Amniotic epithelial cell (primary cell): ENCODE data around the gene GLIPR2.
"Not testable (repeated sequence)": the region's sequence is repeated elsewhere in the genome, so short reads cannot be mapped to it uniquely, and the experiment has no call there.

Source experiments
- DNase-seq: peaks from one replicate; pipeline ENCODE4 v3.0.0-alpha.2; 2010; ENCODE audit warnings: low read depth

Gene GLIPR2, protein sequence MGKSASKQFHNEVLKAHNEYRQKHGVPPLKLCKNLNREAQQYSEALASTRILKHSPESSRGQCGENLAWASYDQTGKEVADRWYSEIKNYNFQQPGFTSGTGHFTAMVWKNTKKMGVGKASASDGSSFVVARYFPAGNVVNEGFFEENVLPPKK

DNA sequence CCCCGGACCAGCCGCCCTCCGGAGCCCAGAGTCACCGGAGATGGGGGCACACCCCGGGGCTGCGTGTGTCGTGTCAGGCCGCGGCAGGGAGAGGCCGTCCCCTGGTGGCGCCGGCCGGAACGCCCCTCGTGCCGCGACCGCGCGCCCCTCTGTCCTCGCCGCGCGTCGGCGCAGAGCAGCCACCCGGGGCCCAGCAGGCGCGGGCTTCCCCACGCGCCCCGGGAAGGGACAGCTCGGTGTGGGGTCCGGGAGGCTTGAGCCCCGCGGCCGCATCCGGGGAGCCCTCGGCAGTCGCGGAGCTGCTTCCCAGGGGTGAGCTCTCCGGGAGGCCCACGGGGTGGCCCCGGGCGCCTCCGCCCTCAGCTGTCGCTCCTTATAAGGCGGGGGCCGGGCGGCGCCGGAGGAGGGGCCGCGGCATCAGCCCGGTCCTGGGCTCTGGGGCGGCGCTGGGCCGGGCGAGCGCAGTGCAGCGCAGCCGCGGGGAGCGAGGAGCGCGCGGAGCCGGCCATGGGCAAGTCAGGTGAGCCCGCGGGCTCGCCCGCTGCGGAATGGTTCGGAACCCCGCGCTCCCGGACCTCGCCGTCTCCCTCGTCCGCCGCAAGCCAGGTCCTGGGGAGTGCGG lies at the start of gene GLIPR2:
GLIPR2 (plus strand) TSS at position 462 of the 622 bp plus-strand sequence; CDS start at position 508, 46 bp downstream.
- peak; percentile 52 for DNase-seq

DNA sequence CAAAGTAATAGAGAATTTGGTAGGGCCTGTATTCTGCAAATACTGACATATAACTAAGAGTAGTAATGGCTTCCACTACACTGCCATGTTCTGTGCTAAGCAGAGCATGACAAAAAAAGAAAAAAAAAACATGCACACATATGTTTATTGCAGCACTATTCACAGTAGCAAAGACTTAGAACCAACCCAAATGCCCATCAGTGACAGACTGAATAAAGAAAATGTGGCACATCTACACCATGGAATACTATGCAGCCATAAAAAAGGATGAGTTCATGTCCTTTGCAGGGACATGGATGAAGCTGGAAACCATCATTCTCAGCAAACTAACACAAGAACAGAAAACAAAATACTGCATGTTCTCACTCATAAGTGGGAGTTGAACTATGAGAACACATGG lies 49.5 kb upstream of the GLIPR2 start:
- not testable (repeated sequence) for DNase-seq

DNA sequence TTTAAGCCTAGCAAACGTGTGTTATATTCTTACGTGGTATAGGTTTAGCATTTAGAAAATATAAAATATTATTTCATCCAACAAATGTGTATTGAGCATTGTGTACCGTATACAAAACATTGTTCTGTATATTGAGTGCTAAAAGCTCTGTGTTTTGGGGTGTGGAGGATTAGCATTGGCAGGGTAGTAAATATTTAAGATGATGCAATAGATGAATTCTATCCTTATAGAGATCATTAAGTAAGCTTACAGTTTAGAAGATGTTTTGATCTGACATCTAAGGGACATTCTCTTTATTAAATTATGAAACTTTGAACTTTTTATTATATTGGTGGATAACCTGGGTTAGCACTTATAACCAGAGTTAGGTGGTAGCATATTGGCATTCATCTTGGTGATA lies 48.5 kb upstream of the GLIPR2 start:
- no peak for DNase-seq

DNA sequence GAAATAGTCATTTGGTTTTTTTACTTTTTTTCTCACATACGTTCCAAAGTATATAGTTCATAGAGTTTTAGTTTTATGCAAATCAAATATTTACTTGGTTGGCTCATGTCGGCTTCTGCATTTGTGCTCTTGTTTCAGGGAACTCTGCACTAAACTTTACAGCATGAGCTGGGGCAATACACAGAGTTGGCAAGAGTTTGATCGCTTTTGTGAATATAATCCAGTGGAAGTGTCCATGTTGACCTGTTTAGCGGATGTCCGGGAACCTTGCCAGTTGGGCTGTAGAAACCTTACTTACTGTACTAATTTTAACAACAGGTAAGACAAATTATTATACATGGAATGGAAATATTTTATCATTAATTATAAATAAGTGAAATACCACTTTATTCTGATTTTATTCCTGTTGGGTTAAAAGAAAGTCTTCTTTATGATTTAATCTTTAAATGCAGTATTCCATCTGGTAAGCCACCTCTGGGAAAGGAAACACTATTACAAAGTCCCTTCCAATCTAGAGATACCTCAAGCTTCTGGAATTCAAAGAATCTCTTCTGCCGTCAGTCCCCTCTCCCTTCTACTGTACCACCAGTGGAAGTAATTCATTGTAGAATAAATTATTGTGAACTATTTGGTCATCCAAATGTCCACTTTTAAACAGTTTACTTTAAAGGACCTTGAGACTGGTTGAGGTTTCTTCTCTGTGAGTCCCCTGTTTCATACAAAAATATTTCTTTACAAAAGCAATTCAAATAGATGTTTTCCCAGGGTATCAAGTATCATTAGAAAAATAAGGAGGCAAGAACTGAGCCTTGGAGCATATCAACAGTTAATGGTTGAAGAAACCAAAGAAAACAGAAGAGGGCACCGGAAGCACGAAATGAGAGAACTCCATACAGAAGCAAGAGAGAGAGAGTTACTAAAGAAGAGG lies 45.2 kb upstream of the GLIPR2 start:
- peak; percentile 54 for DNase-seq

DNA sequence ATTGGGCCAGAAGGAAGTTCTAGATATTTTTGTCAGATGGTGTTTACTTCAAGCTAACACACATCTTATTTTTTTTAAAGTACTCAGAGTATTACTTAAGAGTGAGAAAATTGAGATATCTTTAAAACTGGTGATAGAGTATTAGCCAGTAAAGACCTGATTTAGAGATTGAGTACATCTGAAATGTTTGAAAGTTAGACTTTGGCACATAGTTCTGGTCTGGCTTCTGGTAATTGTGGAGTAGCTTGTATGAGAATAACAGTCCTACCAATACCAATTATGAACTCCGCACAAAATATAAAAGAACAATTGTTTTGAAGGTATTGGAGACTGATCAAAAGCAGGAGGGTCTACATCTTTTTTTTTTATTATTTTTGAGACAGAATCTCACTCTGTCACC lies 44.5 kb upstream of the GLIPR2 start:
- DNase-seq: no peak

DNA sequence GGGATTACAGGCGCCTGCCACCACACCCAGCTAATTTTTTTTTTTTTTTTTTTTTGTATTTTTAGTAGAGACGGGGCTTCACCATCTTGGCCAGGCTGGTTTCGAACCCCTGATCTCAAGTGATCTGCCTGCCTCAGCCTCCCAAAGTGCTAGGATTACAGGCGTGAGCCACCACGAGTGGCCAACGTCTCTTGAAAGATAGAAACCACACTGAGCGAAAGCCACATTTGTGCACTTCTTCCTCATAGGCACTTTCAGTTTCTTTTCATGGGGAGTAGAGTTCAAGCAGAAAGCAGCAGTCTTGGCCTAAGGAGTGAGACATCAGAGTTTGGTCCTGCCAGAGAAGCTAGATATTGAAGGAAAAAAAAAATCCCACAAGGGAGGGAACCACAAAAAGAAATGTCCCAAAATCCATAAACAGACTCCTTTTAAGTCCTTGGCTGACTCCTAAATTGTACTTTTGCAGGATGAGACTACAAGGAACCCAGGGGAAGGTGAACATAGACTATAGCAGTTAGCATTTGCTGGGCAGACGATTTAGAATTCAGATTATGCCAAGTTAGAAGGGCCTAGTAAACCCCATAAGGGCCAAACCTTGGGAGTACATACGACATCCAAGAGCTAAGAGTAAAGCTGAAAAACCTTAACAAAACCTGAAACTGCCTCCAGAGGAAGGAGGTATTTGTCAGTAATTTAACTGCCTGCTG lies 43.9 kb upstream of the GLIPR2 start:
- DNase-seq: no peak

DNA sequence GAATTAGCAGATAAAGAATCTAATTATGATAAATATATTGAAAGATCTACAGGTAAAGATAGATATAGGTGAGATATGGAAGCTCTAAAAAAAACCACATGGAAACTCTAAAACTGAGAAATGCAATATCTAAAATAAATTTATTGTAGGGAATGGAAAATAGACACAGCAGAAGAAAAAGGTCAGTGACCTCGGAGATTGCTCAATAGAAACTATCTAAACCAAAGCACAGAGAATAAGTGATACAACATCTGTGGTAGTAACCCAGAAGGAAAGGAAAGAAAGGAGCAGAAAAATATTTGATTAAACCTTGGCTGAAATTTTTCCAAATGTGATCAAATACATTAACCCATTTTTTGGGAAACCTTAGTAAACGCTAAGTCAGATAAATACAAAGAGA lies 43.1 kb upstream of the GLIPR2 start:
- peak; percentile 47 for DNase-seq

DNA sequence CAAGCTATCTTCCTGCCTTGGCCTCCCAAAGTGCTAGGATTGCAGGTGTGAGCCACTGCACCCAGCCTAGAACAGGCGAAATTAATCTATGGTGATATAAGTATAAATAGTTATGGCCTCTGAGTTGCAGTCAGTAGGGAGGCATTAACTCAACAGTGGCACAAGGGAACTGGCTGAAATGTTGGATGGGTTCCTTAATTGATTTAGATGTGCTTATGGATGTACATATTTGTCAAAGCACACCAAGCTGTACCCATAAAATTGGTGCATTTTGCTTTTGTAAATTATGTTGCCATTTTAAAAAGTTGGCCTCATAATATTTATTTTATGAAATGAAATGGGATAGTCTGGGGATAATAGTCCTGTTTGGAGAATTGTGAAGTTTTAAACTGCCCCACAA lies 36.8 kb upstream of the GLIPR2 start:
- no peak for DNase-seq

DNA sequence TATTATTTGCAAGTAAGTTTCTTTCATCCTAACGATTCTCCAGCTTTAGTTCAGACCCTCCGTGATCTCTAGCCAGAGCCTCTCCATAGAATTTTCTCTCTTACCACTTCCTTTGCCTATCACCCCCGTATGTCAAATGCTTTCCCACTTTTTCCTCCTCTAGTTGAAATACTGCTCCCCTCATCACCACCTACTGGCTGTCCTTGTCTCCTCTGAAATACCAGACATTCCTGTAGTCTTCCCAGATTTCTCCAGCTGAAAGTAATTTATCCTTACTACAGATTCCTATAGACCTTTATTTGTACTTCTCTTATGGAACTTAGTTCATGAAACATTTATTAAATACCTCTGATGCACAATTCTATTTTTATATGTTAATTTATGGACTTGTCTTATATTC lies 36.0 kb upstream of the GLIPR2 start:
- peak; percentile 50 for DNase-seq

DNA sequence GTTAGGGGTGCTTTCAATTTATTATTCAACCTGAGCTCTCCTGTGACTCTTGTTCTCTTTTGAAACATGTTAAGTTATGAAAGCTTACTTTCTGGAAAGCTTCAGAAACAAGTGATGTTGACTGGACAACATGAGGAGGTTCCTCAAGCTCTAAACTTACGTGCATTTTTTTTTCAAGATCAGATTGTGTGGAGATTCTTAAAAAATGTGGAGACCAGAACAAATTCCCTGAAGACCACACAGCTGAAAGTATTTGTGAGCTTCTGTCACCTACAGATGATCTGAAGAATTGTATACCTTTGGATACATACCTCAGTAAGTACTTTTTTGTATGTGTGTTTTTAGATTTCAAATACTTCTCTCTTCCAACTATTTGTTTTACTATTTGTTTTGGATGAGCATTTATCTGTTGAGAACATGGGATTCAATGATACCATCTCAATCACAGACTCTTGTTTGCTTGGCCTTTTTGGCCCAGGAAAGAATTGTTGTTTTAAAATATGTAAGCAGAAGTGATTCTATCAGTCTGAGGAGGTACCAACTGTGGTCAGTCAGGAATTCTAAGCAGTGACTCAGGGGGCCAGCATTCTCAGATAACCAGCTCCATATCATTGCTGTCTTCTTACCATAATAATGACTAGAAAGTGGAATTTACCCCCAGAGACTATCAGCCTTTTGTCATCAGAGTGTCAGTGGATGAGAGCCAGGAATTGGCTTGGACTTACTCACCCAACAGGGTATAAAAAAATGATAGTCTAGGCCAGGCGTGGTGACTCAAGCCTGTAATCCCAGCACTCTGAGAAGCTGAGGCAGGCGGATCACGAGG lies 34.4 kb upstream of the GLIPR2 start:
- peak; percentile 99 for DNase-seq

DNA sequence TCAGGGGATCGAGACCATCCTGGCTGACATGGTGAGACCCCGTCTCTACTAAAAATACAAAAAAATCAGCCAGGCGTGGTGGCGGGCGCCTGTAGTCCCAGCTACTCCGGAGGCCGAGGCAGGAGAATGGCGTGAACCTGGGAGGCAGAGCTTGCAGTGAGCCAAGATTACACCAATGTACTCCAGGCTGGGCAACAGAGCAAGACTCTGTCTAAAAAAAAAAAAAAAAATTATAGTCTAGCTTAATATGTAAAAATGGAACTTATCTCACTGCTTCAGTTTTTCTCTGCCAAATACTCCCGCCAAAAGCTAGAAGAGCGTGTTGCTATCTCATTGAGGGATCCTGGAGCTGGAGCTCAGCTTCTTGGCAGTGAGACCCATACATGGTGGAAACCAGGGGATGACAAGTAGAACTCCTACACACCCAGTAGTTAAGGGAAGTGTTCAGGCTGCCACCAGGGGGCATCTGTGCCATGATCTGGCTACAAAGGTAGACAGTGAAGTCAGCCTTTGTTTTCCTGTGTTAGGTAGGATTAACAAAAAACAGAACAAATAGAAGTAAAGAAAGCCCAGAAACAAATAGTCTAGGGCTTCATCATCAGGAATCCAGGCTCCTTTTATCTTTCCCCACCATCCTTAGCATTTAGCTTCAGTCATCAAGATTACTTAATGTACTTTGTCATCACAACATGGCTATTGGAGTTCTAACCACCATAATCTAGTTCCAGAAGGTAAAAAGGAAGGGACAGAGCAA lies 33.6 kb upstream of the GLIPR2 start:
- DNase-seq: peak; percentile 94

DNA sequence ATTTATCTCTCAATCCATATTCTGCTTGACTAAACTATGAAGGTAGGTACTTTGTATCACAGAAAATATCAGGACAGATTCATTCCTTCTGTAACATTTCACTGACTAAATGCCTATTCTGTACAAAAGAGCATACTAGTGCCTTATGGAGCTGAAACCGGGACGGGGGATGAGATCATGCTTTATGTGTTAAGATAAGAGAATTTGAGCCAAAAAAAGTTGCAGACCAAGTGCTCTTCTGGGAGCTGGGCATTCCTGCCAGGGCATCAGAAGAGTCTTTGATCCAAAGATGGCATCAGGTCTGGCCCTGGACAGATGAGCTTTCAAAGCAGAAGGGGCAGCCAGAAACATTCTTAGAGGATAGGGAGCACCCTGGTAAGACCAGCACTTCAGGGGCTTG lies 27.5 kb upstream of the GLIPR2 start:
- no peak for DNase-seq

DNA sequence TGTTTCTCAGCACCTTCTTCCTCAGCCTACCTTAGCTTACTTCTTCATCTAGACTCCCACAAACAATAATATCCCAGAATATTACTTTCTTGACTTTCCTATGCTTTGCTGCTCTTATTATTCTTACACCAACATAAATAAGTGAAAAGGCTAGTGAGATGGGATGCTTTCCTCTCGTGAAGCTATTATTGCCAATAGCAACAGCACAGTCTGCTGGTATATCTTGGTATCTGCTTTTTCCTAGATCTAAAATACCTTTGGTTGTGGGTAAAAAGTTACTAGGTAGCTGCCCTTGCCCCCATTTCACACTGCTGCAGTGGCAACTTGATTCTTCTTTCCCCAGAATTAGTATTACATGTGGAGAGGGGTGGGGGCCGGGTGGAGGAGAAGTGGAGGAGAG lies 26.1 kb upstream of the GLIPR2 start:
- no peak for DNase-seq

DNA sequence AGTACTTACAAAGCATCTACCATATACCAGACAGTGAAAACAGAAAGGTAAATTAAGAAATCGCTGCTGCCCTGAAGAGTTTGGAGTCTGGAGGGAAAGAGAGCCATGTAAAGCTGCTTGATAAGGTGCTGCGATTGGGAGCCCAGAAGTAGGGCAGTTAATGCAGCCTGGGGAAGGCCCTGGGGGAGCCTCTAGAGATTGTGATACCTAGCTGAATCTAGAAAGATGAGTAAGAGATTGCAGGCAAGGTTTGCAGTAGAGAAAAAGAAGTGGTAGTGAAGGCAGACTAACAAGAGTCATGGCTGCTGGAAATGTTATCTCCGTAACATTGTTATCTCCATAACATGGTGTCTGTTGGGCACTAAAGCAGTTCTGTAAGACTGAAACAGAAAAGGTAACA lies 24.0 kb upstream of the GLIPR2 start:
- no peak for DNase-seq

DNA sequence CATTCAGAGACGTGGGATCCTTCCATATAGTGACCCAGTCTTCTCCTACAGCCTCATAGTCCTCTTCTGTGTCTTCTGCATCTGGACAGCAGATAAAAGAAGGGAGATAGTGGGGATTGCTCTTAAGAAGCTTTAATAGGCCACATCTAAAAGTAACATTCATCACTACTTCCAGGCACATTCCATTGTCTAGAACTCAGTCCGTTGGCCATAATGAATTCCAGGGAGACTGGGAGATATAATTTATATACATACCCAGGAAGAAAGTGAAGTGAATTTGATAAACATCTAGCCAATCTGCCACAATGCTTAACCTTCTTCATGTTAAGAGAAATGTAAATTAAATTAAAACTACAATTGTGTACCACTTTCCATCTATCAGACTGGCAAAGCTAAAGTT lies 22.5 kb upstream of the GLIPR2 start:
- peak; percentile 54 for DNase-seq

DNA sequence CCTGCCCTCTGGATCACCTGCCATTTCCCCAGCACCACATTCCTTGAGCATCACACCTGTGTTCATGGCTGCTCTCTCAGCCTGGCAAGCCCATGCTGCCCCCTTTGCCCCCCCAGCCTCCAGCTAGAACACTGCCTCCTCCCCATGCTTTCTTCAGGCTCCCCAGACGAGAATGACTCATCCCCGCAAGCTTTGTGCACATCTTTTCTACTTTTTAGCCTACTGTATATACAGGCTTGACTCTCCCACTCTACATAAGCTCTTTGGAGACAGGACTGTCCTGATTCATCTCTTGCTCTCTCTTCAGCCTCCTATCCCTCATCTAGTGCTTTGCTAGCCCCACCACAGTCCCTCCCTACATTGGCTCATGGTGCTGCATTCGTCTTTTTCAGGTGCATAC lies 19.9 kb upstream of the GLIPR2 start:
- peak; percentile 61 for DNase-seq

DNA sequence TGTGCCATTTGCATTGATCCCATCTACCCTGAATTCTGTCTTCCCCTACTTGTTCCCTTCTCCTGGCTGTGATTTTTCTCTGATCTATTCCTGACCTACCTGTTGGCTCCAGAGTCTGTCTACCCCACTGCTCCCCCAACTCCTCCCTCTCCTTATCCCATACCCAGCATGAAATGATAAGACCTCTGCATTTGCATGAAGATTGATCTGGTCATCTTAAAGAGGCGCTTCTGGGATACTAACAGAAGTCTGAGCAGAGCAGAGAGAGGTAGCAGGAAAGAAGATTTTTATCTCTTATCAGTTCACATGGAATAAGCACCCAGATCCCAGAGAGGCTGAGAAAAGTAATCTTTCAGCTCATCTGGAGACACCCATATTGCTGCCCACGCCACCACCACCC lies 18.3 kb upstream of the GLIPR2 start:
- DNase-seq: no peak

DNA sequence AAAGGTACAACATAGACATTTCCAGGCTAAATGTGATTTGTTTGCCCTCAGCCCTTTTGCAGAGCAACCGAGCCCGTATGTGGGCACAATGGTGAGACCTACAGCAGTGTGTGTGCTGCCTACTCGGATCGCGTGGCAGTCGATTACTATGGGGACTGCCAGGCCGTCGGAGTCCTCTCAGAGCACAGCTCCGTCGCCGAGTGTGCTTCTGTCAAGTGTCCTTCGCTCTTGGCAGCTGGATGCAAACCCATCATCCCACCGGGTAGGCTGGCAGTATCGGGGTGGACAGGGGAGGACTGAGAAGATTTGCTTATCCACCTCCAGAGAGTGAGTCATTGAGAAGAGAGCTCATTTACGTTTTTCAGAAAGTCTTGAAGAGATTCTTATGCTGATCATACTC lies 17.8 kb upstream of the GLIPR2 start:
- peak; percentile 41 for DNase-seq

DNA sequence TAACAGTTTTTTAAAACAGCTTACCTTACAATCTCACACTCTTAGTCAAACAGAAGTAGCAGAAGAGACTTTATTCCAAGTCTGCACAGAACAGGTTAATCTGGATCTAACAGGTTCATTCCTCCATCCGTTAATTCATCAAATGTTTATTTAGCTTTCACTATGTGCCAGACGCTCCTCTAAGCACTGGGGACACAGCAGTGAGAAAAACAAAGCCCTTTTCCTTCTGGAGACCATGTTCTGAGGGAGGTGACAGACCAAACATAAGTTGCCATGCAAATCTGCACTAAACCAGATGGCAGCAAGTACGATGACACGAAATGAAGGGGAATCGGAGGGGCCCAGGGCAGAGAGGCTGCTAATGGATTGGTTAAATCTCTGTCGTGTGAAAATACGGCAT lies 17.1 kb upstream of the GLIPR2 start:
- no peak for DNase-seq

DNA sequence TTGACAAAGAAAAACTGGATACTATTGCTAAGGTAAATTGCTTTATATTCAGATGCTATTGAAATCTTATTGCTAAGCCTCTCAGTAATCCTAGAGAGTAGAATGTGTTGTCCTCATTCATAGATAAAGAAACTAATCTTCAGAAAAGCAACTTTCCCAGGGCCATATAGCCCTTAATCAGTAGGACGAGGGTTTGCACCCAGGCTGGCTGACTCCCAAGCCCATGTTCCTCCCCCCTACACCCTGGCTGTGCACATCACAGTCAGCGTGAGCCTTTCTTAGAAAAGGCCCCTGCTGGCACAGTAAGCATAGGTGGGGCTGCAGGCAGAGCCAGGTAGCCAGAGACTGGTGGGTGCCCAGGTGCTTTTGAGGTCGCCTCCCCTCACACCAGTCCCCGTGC lies 15.8 kb upstream of the GLIPR2 start:
- no peak for DNase-seq

DNA sequence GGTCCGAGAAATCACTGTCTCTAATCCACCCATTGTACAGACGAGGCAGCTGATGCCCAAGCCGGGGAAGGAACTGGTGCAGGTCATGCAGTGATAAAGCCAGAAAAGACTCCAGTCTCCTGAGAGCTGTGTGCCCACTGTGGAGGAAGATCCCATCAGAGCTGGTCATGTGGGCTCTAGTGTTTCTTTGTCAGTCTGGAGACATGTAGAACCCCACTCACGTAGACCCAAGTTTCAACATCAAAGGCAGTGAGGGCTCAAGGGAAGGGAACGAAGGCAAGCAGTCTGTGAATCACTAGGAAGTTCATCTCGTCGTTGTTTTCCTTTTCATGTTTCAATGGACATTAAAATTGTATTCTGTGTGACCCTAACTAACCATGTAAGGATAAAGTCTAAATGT lies 14.6 kb upstream of the GLIPR2 start:
- no peak for DNase-seq
